GM21360 (cell line): ENCODE data around the gene ATOSA.

Experiments used
- ATAC-seq: cut with Tn5 transposase; IDR thresholded peaks from one replicate; pipeline ENCODE4 v1.9.1; 2021; ENCODE audit warnings: mild to moderate bottlenecking, moderate library complexity; ENCODE audit not compliant: unreplicated experiment

The ATOSA gene

GRCh38 chr15:52679232-52680040 lies at the start of gene ATOSA:
Gene ATOSA (minus strand): TSS chr15:52679388. CDS start chr15:52678021, 1,367 bp downstream.
- peak; percentile 73 for ATAC-seq

DNA sequence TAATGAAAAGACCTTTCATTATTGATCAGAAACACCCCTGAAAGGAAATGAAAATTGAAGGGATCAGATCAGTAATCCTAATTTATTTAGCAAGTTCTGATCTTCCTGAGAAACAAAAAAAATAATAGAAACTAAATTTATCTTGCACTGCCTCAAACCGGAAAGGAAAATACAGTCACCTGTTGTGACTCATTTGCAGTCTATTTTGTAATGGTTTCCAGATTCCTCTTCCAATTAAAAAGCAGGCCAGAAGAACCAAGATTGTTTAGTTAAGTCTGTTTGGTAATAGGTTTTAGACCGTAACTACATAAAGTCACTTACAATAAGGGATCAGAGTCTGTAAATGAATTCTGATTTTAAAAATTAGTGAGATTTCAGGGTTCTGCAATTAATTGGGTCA lies 49.7 kb upstream of the ATOSA start:
- ATAC-seq, result no peak

GRCh38 chr15:52727815-52728214 lies 48.6 kb upstream of the ATOSA start:
- ATAC-seq, result no peak

DNA sequence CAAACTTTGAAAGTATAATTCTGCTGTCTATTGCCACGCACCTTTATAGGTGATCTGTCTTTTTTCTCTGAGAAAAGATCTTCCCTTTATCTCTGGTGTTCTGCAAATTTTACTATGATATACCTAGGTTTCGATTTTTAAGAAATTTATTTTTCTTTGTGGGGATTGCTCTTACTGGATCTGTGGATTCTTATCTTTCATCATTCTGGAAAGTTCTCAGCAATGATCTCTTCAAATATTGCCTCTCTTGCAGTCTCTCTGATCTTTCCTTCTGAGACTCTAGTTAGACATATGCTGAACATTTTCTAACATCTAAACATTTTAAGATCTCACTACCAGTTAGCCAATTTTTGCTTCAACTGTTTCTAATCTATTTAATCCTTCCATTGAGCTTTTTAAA lies 47.0 kb upstream of the ATOSA start:
- no peak for ATAC-seq

GRCh38 chr15:52718551-52718950 lies 39.4 kb upstream of the ATOSA start:
- no peak for ATAC-seq

DNA sequence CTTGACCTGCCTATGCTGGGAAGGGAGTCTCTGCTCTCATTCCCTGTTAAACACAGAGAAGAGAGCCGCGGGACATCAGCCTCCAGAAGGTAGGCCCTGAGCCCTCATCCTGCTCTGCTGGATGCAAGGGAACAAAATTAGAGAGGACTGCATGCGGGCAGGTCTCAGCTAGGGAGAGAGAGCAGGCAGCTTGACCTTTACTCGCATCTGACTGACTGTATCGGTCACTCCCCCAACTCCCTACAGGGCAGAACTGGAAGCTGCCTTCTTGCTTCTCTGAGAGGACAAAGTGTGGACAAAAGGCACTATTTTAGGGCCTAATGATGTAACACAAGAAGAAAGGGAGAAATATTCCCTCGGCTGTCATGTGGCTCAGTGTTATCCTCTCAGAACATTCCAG lies 38.7 kb upstream of the ATOSA start:
- no peak for ATAC-seq

DNA sequence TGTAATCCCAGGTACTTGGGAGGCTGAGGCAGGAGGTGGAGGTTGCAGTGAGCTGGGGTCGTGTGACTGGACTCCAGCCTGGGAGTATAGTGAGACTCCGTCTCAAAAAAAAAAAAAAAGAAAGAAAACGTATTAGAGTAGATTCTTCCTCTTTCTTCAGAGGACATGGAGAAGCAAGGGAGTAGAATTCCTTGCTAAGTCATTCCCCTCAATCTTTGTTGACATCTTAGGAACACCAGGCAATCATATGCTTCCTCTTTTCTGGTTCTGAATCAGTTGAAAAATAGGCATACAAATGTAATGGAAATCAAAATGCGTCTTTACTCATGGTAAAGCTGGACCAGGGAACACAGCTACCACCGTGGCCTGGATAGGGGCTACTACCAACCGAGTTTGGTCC lies 38.3 kb upstream of the ATOSA start:
- no peak for ATAC-seq

GRCh38 chr15:52716536-52716935 lies 37.3 kb upstream of the ATOSA start:
- no peak for ATAC-seq

- ATAC-seq, result no peak
Measured at GRCh38 chr15:52715411-52715810, 36.2 kb upstream of the ATOSA start.

GRCh38 chr15:52714968-52715367 lies 35.8 kb upstream of the ATOSA start:
- no peak for ATAC-seq

GRCh38 chr15:52710708-52711389 lies 31.7 kb upstream of the ATOSA start:
- ATAC-seq, result no peak

GRCh38 chr15:52710050-52710707 lies 31.0 kb upstream of the ATOSA start:
- peak; percentile 44 for ATAC-seq

DNA sequence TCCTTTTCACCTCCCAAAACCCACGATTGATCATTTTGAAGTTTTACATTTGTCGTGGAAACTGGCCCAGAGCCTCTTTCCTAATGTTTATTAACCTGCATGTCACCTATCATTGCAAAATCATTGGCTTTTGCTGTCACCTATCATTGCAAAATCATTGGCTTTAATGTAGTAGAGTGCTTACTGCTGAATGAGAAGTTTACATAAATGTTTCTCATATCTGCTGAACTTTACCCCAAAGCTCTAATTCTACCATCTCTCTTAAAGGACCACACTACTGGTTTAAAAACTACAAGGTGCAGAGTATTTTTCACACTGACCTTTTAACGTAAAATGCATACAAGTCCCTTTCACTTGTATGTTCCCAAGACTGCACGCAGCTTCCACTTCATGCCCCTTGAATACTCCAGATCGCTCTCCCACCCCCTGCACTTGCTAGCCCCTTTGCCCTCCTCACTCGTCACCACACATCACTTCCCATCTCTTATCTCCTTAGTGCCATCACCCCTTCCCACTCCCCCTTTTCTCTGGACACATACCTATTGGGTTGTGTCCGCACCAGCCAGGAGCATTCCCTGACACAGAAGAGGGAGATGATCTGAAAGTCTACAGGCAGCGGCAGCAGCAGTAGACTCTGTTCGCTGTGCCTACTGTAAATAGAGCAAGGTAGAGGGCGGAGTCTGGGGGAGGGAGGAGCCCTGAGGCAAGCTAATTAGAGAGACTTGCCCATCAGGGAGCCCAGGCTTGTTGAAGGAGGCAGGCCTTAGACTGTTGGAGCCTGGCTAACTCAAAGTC lies 30.2 kb upstream of the ATOSA start:
- peak; percentile 77 for ATAC-seq

DNA sequence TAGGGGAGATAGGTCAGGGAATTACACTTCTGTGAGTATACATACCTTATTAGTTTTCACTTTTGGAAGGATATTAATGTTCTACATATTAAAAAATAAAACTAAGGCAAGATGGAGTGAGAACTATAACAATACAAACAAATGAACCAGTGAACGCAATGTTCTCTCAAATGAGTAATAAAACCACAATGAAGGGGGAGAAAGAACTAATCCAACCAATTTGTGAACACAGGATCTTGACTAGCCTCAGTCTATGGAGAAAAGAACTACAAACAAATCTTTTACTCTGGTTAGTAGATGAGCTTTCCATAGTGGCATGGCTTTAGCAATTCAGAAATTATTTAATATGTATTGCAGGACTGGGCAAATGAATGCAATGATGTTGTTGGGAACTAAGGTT lies 26.9 kb upstream of the ATOSA start:
- no peak for ATAC-seq

GRCh38 chr15:52702390-52702789 lies 23.2 kb upstream of the ATOSA start:
- ATAC-seq, result no peak

- ATAC-seq, result no peak
Measured at GRCh38 chr15:52699457-52699856, 20.3 kb upstream of the ATOSA start.

DNA sequence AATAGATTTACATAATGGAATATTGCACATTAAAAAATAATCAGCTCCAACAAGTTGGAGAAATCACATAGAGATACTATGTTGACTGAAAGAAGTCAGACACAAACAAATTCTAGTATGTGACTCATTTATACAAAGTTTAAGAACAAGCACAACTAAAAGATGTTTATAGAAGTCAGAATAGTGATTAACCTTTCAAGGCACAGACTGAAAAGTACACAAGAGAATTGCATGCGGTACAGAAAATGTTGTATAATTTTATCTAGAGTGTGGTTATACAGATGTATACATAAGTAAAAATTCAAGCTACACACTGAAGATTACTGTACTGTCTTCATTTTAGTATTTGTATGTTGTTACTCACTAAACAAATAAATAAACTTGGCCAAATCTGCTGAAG lies 19.3 kb upstream of the ATOSA start:
- no peak for ATAC-seq

DNA sequence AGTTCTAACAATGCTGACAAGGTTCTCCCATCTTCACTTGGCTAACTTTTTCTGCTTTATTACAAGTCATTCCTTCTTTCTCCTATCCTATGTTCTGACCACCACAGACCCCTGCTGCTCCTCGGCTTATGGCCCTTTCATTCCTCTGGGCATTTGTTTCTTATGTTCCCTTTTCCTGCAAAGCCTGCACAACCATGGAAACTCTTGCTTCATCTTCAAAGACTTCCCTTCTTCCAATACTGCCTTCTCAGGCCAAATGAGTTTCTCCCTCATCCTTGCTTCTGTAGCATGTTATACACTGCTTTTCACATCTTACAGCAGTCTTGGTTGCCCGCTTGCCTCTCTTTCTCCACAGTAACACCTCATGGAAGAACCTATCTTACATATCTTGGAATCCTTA lies 17.9 kb upstream of the ATOSA start:
- ATAC-seq, result no peak

DNA sequence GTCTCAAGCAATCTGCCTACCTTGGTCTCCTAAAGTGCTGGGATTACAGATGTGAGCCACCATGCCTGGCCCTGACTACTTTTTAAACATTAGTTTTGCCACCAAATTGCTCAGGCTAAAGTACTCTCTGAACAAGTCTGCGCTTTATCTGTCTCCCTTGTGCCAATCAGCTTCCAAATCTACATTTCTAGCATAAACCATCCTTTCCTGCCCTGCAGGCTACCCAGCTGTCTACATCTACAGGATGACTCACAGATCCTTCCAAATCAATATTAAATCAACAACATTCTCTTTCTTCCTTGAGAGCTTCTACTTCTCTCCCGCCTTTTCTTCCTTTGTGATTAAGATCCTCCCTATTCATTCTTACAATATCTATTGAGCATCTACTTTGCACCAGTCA lies 16.0 kb upstream of the ATOSA start:
- ATAC-seq, result no peak

GRCh38 chr15:52689562-52689961 lies 10.4 kb upstream of the ATOSA start:
- ATAC-seq, result no peak

GRCh38 chr15:52683580-52683979 lies 4.4 kb upstream of the ATOSA start:
- ATAC-seq, result peak; percentile 40
